ENCODE results near the gene BBLN. TPM values are rescaled to one million over a fixed set of nuclear protein-coding genes. Genes with fewer than 3 reads are reported as not detected.

The BBLN gene
- total RNA-seq, 2 experiments from 2014 or later: 53.6 to 55.9 TPM

DNA sequence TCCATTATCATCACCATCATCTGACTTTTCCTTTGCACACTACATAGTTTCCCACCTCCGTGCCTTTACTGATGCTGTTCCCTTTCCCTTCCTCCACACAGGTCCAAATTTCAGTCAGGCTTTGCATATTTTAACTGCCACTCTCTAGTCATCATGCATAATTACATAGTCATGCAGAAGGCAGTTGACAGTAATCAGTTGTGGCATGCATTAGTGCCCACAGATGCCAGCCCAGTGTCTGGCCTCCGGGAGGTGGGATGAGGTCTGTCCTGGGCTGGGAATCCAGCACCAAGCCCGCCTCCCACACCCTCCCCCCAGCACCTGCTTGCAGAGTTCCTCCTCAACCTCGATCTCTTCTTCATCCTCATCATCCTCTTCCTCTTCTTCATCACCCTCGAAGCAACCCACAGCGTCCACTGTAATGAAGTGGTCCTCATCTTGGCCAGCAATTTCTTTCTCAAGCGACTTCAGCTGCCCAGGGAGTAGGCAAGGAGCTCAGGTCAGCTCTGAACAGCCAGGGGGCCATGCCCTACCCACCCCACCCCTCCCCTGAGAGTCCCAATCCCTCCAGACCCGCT is 8.8 kb downstream of the BBLN start:
- Mint-ChIP-seq H3K4me3 (no peak overlapping the region), H3K9me3 (no peaks in the 10 kb centered on the region), H3K4me1 (ENCODE audit: low read depth) (no peaks in the 10 kb centered on the region), H3K27ac (no peak overlapping the region), H3K27me3 (no peaks in the 10 kb centered on the region), H3K36me3 (ENCODE audit: low read depth) (peaks cover 62% of the 10 kb centered on the region)
- ChIA-PET CTCF (no interaction called here), POLR2A (interaction anchor here (1.8 kb wide), 1 partner anchor 8 kb away, joined by 6 read pairs; the partner anchor contains the start of gene BBLN)
- intact Hi-C loops (cut with DNase I, micrococcal nuclease): no loop called here
- Histone ChIP-seq H3K27ac (ENCODE audit: low read depth in 1 of 2, low read length in 2 of 2) (no peak overlapping the region), H3K27me3 (ENCODE audit: control insufficient read depth in 1 of 2, insufficient read depth in 2 of 2, low read length in 2 of 2) (no peaks in the 10 kb centered on the region), H3K4me1 (ENCODE audit: insufficient read depth, low read length) (no peaks in the 10 kb centered on the region), H3K36me3 (ENCODE audit: insufficient read depth, low read length) (peaks cover 52% of the 10 kb centered on the region), H3K4me3 (ENCODE audit: low read length) (no peak overlapping the region), H3K9me3 (ENCODE audit: control insufficient read depth in 1 of 2, insufficient read depth in 1 of 2, low read length in 2 of 2) (no peaks in the 10 kb centered on the region)
- no peak for DNase-seq
- ATAC-seq (ENCODE audit: poor library complexity): no peak
- TF ChIP-seq, protein P1, sequence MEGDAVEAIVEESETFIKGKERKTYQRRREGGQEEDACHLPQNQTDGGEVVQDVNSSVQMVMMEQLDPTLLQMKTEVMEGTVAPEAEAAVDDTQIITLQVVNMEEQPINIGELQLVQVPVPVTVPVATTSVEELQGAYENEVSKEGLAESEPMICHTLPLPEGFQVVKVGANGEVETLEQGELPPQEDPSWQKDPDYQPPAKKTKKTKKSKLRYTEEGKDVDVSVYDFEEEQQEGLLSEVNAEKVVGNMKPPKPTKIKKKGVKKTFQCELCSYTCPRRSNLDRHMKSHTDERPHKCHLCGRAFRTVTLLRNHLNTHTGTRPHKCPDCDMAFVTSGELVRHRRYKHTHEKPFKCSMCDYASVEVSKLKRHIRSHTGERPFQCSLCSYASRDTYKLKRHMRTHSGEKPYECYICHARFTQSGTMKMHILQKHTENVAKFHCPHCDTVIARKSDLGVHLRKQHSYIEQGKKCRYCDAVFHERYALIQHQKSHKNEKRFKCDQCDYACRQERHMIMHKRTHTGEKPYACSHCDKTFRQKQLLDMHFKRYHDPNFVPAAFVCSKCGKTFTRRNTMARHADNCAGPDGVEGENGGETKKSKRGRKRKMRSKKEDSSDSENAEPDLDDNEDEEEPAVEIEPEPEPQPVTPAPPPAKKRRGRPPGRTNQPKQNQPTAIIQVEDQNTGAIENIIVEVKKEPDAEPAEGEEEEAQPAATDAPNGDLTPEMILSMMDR (IDR thresholded peaks at IDR 0.05): no peak

DNA sequence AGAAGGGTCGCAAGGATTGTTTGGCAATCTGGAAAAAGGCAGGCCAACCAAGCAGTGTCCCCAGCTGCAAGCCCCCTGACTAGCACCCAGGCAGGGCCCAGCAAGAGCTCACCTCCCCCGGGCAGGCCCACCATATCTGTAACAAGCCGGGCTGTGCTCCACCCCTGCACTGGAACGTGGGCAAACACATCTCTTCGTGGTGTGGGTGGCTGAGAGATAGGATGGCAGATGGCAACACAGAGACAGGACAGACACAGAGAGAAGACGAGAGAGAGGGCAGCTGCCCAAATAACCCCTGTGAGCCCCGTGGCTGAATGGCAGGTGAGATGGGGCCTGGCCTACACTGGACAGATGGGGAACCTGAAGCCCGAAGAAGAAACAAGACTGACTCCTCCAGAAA is 9.4 kb downstream of the BBLN start:
- H3K36me3 Mint-ChIP-seq (ENCODE audit: low read depth): peaks cover 61% of the 10 kb centered on the region
- ATAC-seq (ENCODE audit: poor library complexity) (no peak), DNase-seq (no peak)
- H3K27me3 ChIP-seq (ENCODE audit: control insufficient read depth in 1 of 2, insufficient read depth in 2 of 2, low read length in 2 of 2): no peaks in the 10 kb centered on the region
- no peaks in the 10 kb centered on the region for H3K4me1 ChIP-seq (ENCODE audit: insufficient read depth, low read length)
- H3K9me3 Mint-ChIP-seq: no peaks in the 10 kb centered on the region
- TF ChIP-seq, protein P1 (IDR thresholded peaks at IDR 0.05): no peak
- no peaks in the 10 kb centered on the region for H3K9me3 ChIP-seq (ENCODE audit: control insufficient read depth in 1 of 2, insufficient read depth in 1 of 2, low read length in 2 of 2)
- no peak overlapping the region for H3K27ac Mint-ChIP-seq
- H3K27ac ChIP-seq (ENCODE audit: low read depth in 1 of 2, low read length in 2 of 2): no peak overlapping the region
- no peak overlapping the region for H3K4me3 Mint-ChIP-seq
- intact Hi-C loops (cut with DNase I, micrococcal nuclease): no loop called here
- no peak overlapping the region for H3K4me3 ChIP-seq (ENCODE audit: low read length)
- H3K27me3 Mint-ChIP-seq: no peaks in the 10 kb centered on the region
- POLR2A ChIA-PET: interaction anchor here (1.8 kb wide), 1 partner anchor 9 kb away, joined by 6 read pairs; the partner anchor contains the start of gene BBLN
- CTCF ChIA-PET: no interaction called here
- peaks cover 51% of the 10 kb centered on the region for H3K36me3 ChIP-seq (ENCODE audit: insufficient read depth, low read length)
- no peaks in the 10 kb centered on the region for H3K4me1 Mint-ChIP-seq (ENCODE audit: low read depth)

DNA sequence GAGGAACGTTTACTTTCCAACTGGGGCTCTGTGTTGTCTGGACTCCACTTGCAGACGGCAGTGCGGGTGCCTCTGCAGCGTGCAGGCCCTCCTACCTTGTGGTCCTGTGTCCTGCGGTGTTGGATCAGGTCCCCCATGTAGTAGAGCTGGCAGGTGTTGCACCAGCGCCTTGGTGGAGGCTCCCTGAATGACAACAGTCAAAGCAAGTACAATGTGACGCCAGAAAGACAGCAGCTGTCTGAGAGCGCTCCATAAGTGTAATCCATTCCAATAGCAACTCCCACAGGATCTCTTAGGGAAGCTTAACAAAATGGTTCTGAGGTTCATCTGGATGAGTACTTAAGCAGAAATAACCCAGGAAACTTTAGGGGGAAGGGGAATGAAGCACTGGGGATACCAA is 9.9 kb downstream of the BBLN start:
- CTCF ChIA-PET: no interaction called here
- DNase-seq (no peak), ATAC-seq (ENCODE audit: poor library complexity) (no peak)
- Histone ChIP-seq H3K4me3 (ENCODE audit: low read length) (no peak overlapping the region), H3K9me3 (ENCODE audit: control insufficient read depth in 1 of 2, insufficient read depth in 1 of 2, low read length in 2 of 2) (no peaks in the 10 kb centered on the region), H3K36me3 (ENCODE audit: insufficient read depth, low read length) (peaks cover 50% of the 10 kb centered on the region), H3K4me1 (ENCODE audit: insufficient read depth, low read length) (no peaks in the 10 kb centered on the region), H3K27ac (ENCODE audit: low read depth in 1 of 2, low read length in 2 of 2) (no peak overlapping the region), H3K27me3 (ENCODE audit: control insufficient read depth in 1 of 2, insufficient read depth in 2 of 2, low read length in 2 of 2) (no peaks in the 10 kb centered on the region)
- POLR2A ChIA-PET: interaction anchor here (1.8 kb wide), 1 partner anchor 9 kb away, joined by 6 read pairs; the partner anchor contains the start of gene BBLN
- Mint-ChIP-seq H3K4me3 (no peak overlapping the region), H3K36me3 (ENCODE audit: low read depth) (peaks cover 63% of the 10 kb centered on the region), H3K9me3 (no peaks in the 10 kb centered on the region), H3K27ac (no peak overlapping the region), H3K27me3 (no peaks in the 10 kb centered on the region), H3K4me1 (ENCODE audit: low read depth) (no peaks in the 10 kb centered on the region)
- intact Hi-C loops (cut with DNase I, micrococcal nuclease): no loop called here
- TF ChIP-seq, protein P1 (IDR thresholded peaks at IDR 0.05): no peak
